HepG2 (cell line): ENCODE measurements around the gene TRMT6.

Experiments used
- ATRX ChIP-seq: sonication (generic); formaldehyde crosslinking; IDR thresholded peaks from 2 replicates; pipeline ENCODE4 v1.4.0; 2020; ENCODE audit warnings: missing genetic modification reagents, borderline replicate concordance
- BHLHE40 ChIP-seq: IDR thresholded peaks from 2 replicates; pipeline ENCODE4 v1.6.1; 2011; ENCODE audit warnings: low read length, improper control_type of control experiment
- FOXP1 ChIP-seq, 2 experiments: fragments of 450-650 bp in 1 of 2; IDR thresholded peaks; 2 replicates each; pipeline ENCODE4 v1.6.1; 2017 to 2018; ENCODE audit warnings: antibody characterized with exemption in 1 of 2
- NFE2 ChIP-seq: sonication (generic); formaldehyde crosslinking; IDR thresholded peaks from 2 replicates; pipeline ENCODE4 v1.4.0; 2020; ENCODE audit warnings: missing genetic modification reagents
- NKX3-1 ChIP-seq: sonication (generic); formaldehyde crosslinking; IDR thresholded peaks from 2 replicates; pipeline ENCODE4 v1.5.0; 2020; ENCODE audit warnings: missing genetic modification reagents
- POLR2AphosphoS5 ChIP-seq: IDR thresholded peaks from 2 replicates; pipeline ENCODE4 v1.6.1; 2012; ENCODE audit warnings: low read depth, low read length
- ZNF18 ChIP-seq: sonication (generic); formaldehyde crosslinking; IDR thresholded peaks from 2 replicates; pipeline ENCODE4 v1.8.0; 2022; ENCODE audit warnings: mild to moderate bottlenecking, missing genetic modification reagents; ENCODE audit not compliant: insufficient replicate concordance
- TF ChIP-seq, protein P1 (sequence below): sonication (generic); formaldehyde crosslinking; IDR thresholded peaks from 2 replicates; pipeline ENCODE4 v1.5.1; 2020; ENCODE audit warnings: missing genetic modification reagents, mild to moderate bottlenecking, borderline replicate concordance
- TF ChIP-seq, protein P2 (sequence below): sonication (generic); formaldehyde crosslinking; IDR thresholded peaks from 2 replicates; pipeline ENCODE4 v1.5.0; 2020; ENCODE audit warnings: mild to moderate bottlenecking, missing genetic modification reagents, moderate library complexity

GRCh38 chr20:5949943-5950270 lies 426 bp downstream of the TRMT6 start:
- no peak for TF ChIP-seq NFE2 (CRISPR knock-in tag)
- no peak for TF ChIP-seq FOXP1 (IDR thresholded peaks at IDR 0.05)
- TF ChIP-seq FOXP1 (CRISPR knock-in tag; IDR thresholded peaks at IDR 0.05), result no peak
- TF ChIP-seq ZNF18 (CRISPR knock-in tag), result no peak
- TF ChIP-seq BHLHE40, result no peak
- no peak for TF ChIP-seq NKX3-1 (CRISPR knock-in tag)
- no peak for TF ChIP-seq ATRX (CRISPR knock-in tag)
- TF ChIP-seq POLR2AphosphoS5, result no peak
- TF ChIP-seq, protein P1, sequence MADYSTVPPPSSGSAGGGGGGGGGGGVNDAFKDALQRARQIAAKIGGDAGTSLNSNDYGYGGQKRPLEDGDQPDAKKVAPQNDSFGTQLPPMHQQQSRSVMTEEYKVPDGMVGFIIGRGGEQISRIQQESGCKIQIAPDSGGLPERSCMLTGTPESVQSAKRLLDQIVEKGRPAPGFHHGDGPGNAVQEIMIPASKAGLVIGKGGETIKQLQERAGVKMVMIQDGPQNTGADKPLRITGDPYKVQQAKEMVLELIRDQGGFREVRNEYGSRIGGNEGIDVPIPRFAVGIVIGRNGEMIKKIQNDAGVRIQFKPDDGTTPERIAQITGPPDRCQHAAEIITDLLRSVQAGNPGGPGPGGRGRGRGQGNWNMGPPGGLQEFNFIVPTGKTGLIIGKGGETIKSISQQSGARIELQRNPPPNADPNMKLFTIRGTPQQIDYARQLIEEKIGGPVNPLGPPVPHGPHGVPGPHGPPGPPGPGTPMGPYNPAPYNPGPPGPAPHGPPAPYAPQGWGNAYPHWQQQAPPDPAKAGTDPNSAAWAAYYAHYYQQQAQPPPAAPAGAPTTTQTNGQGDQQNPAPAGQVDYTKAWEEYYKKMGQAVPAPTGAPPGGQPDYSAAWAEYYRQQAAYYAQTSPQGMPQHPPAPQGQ (CRISPR knock-in tag), result no peak
- TF ChIP-seq, protein P2, sequence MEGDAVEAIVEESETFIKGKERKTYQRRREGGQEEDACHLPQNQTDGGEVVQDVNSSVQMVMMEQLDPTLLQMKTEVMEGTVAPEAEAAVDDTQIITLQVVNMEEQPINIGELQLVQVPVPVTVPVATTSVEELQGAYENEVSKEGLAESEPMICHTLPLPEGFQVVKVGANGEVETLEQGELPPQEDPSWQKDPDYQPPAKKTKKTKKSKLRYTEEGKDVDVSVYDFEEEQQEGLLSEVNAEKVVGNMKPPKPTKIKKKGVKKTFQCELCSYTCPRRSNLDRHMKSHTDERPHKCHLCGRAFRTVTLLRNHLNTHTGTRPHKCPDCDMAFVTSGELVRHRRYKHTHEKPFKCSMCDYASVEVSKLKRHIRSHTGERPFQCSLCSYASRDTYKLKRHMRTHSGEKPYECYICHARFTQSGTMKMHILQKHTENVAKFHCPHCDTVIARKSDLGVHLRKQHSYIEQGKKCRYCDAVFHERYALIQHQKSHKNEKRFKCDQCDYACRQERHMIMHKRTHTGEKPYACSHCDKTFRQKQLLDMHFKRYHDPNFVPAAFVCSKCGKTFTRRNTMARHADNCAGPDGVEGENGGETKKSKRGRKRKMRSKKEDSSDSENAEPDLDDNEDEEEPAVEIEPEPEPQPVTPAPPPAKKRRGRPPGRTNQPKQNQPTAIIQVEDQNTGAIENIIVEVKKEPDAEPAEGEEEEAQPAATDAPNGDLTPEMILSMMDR (CRISPR knock-in tag), result no peak
